ENCODE results near the gene PTH2R. TPM values are rescaled to one million over a fixed set of nuclear protein-coding genes. Genes with fewer than 3 reads are reported as not detected.
A peak's percentile ranks its signal among the peaks of the same experiment; 100 is the strongest.

PTH2R gene, protein sequence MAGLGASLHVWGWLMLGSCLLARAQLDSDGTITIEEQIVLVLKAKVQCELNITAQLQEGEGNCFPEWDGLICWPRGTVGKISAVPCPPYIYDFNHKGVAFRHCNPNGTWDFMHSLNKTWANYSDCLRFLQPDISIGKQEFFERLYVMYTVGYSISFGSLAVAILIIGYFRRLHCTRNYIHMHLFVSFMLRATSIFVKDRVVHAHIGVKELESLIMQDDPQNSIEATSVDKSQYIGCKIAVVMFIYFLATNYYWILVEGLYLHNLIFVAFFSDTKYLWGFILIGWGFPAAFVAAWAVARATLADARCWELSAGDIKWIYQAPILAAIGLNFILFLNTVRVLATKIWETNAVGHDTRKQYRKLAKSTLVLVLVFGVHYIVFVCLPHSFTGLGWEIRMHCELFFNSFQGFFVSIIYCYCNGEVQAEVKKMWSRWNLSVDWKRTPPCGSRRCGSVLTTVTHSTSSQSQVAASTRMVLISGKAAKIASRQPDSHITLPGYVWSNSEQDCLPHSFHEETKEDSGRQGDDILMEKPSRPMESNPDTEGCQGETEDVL
- not detected in 2 replicates for polyA plus RNA-seq
- polyA minus RNA-seq = 0.23 and 0.49 TPM in 2 replicates

DNA sequence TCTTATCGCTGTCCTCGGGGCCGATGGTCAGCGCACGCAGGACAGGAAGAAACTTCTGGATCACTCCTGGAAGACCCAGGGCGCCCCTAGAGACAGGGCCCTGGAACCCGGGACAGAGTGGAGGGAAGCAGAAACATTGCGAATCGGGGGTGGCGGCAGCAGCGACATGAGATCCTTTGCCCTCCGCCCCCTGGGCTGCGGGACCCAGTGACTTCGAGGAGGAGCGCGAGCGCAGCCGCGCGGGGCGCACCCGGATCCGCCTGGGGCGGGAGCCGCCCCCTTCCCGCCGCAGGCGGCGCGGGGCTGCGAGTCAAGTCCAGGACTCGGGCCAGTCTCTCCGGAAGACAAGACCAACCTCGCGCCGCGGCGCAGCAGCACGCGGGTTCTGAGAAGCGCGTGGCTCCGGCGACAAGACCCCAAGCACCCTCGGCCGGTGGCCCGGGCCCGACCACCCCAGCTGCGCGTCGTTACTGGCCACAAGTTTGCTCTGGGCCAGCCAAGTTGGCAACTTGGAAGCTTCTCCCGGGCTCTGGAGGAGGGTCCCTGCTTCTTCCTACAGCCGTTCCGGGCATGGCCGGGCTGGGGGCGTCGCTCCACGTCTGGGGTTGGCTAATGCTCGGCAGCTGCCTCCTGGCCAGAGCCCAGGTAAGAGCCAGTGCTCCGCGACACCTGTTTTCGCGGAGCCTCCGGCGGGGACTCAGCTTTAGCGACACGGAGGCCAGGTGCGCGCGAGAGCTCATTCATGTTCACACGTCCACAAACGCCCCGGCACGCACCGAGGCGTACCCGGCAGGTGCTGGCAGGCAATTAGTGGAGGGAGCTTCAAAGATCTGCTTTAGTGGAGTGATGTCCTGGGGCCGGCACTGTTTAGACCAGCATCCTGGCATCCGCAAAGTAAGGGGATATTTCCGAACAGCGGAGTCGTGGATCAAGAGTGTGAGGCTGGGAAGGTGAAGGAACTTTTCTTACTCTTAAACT is at the start of gene PTH2R:
Gene PTH2R (plus strand): TSS at position 319 of the 978 bp plus-strand sequence. CDS start 252 bp downstream, at position 571.
- H3F3A ChIP-seq (ENCODE audit: insufficient read depth, low read length, poor library complexity, severe bottlenecking) = no peaks in the 10 kb centered on the region
- H3K4me2 ChIP-seq (ENCODE audit: low read length) = no peak within 1 kb of the TSS
- peaks cover 22% of the 10 kb centered on the region for H3K27me3 ChIP-seq (ENCODE audit: insufficient read depth, low read depth, low read length)
- H2AFZ ChIP-seq (ENCODE audit: low read depth, low read length) = no peak within 1 kb of the TSS
- H4K20me1 ChIP-seq (ENCODE audit: insufficient read depth) = no peaks in the 10 kb centered on the region
- H3K79me2 ChIP-seq (replicated peaks; ENCODE audit: insufficient read depth, low read length) = no peaks in the 10 kb centered on the region
- H3K9me2 ChIP-seq (ENCODE audit: insufficient read depth, low read length) = no peaks in the 10 kb centered on the region
- peak; percentile 30 for TF ChIP-seq TAF1 (IDR thresholded peaks at IDR 0.05; ENCODE audit: low read depth)
- TF ChIP-seq MXI1 (conservative IDR thresholded peaks at IDR 0.05; ENCODE audit: poor library complexity, severe bottlenecking) = peak; percentile 20
- TF ChIP-seq RAD21 (conservative IDR thresholded peaks at IDR 0.05) = no peak
- TF ChIP-seq EZH2 (IDR thresholded peaks at IDR 0.05; ENCODE audit: borderline replicate concordance, insufficient read depth, low read length, poor library complexity, severe bottlenecking) = no peak
- TF ChIP-seq, protein P1, sequence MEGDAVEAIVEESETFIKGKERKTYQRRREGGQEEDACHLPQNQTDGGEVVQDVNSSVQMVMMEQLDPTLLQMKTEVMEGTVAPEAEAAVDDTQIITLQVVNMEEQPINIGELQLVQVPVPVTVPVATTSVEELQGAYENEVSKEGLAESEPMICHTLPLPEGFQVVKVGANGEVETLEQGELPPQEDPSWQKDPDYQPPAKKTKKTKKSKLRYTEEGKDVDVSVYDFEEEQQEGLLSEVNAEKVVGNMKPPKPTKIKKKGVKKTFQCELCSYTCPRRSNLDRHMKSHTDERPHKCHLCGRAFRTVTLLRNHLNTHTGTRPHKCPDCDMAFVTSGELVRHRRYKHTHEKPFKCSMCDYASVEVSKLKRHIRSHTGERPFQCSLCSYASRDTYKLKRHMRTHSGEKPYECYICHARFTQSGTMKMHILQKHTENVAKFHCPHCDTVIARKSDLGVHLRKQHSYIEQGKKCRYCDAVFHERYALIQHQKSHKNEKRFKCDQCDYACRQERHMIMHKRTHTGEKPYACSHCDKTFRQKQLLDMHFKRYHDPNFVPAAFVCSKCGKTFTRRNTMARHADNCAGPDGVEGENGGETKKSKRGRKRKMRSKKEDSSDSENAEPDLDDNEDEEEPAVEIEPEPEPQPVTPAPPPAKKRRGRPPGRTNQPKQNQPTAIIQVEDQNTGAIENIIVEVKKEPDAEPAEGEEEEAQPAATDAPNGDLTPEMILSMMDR (IDR thresholded peaks at IDR 0.05; ENCODE audit: poor library complexity, severe bottlenecking) = no peak
- H3K9me3 ChIP-seq (ENCODE audit: low read length) = no peaks in the 10 kb centered on the region
- H3K36me3 ChIP-seq (ENCODE audit: insufficient read depth, low read length) = no peaks in the 10 kb centered on the region
- H3K9ac ChIP-seq (ENCODE audit: low read length) = no peak within 1 kb of the TSS
- H3K4me3 ChIP-seq (ENCODE audit: low read length) = peak within 1 kb of the TSS; percentile 64
- H3K27ac ChIP-seq (ENCODE audit: low read length) = no peak within 1 kb of the TSS

DNA sequence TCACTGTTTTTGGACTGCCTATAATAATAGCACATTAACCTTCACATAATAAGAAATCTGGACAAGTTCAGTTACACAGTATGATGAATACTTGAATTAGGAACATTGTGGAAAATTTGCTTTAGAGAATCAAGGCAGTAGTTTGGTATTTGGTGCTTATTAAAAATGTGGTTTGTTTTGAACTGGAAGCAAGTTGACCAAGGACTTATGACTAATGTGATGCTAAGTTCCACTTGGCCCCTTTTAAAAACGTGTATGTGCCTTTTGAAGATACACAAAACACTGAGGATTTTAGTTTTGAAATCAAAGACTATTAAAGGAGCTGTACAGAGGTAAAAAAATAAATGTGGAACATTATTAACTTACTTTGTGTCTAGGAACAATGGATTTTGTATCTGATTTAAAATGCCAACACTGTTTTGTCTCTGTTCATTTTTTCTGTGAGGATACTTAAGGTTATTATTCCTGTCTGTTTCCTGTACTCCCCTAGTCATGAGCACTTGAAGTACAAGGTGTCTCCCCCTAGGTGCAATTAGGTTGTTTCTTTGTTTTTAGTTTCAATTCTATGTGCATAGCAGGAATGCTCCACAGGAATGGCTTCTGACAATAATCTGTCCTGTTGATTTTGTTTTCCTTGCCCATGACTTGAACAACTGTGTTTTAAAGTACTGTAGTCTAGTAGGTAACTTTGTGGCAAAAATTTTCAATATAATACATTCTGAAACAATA is 49.6 kb upstream of the PTH2R start:
- H3K27ac ChIP-seq (ENCODE audit: low read length) = no peak overlapping the region
- no peaks in the 10 kb centered on the region for H3F3A ChIP-seq (ENCODE audit: insufficient read depth, low read length, poor library complexity, severe bottlenecking)
- no peaks in the 10 kb centered on the region for H3K79me2 ChIP-seq (replicated peaks; ENCODE audit: insufficient read depth, low read length)
- no peaks in the 10 kb centered on the region for H3K9me3 ChIP-seq (ENCODE audit: low read length)
- no peaks in the 10 kb centered on the region for H3K27me3 ChIP-seq (ENCODE audit: insufficient read depth, low read depth, low read length)
- no peak overlapping the region for H3K4me2 ChIP-seq (ENCODE audit: low read length)
- H4K20me1 ChIP-seq (ENCODE audit: insufficient read depth) = no peaks in the 10 kb centered on the region
- TF ChIP-seq EP300 (conservative IDR thresholded peaks at IDR 0.05; ENCODE audit: poor library complexity, severe bottlenecking) = no peak
- TF ChIP-seq SMC3 (conservative IDR thresholded peaks at IDR 0.05; ENCODE audit: poor library complexity) = no peak
- TF ChIP-seq, protein P2, sequence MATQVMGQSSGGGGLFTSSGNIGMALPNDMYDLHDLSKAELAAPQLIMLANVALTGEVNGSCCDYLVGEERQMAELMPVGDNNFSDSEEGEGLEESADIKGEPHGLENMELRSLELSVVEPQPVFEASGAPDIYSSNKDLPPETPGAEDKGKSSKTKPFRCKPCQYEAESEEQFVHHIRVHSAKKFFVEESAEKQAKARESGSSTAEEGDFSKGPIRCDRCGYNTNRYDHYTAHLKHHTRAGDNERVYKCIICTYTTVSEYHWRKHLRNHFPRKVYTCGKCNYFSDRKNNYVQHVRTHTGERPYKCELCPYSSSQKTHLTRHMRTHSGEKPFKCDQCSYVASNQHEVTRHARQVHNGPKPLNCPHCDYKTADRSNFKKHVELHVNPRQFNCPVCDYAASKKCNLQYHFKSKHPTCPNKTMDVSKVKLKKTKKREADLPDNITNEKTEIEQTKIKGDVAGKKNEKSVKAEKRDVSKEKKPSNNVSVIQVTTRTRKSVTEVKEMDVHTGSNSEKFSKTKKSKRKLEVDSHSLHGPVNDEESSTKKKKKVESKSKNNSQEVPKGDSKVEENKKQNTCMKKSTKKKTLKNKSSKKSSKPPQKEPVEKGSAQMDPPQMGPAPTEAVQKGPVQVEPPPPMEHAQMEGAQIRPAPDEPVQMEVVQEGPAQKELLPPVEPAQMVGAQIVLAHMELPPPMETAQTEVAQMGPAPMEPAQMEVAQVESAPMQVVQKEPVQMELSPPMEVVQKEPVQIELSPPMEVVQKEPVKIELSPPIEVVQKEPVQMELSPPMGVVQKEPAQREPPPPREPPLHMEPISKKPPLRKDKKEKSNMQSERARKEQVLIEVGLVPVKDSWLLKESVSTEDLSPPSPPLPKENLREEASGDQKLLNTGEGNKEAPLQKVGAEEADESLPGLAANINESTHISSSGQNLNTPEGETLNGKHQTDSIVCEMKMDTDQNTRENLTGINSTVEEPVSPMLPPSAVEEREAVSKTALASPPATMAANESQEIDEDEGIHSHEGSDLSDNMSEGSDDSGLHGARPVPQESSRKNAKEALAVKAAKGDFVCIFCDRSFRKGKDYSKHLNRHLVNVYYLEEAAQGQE (IDR thresholded peaks at IDR 0.05; ENCODE audit: borderline replicate concordance) = no peak
- TF ChIP-seq EZH2 (IDR thresholded peaks at IDR 0.05; ENCODE audit: borderline replicate concordance, insufficient read depth, low read length, poor library complexity, severe bottlenecking) = no peak
- TF ChIP-seq MXI1 (conservative IDR thresholded peaks at IDR 0.05; ENCODE audit: poor library complexity, severe bottlenecking) = no peak
- no peak for TF ChIP-seq TAF1 (IDR thresholded peaks at IDR 0.05; ENCODE audit: low read depth)
- no peak for TF ChIP-seq RAD21 (conservative IDR thresholded peaks at IDR 0.05)
- TF ChIP-seq POLR2AphosphoS5 (IDR thresholded peaks at IDR 0.05) = no peak
- TF ChIP-seq, protein P1 (IDR thresholded peaks at IDR 0.05; ENCODE audit: poor library complexity, severe bottlenecking) = no peak
- H3K36me3 ChIP-seq (ENCODE audit: insufficient read depth, low read length) = peaks cover 13% of the 10 kb centered on the region
- no peaks in the 10 kb centered on the region for H3K9me2 ChIP-seq (ENCODE audit: insufficient read depth, low read length)
- no peak overlapping the region for H3K4me3 ChIP-seq (ENCODE audit: low read length)
- H3K9ac ChIP-seq (ENCODE audit: low read length) = no peak overlapping the region
- H2AFZ ChIP-seq (ENCODE audit: low read depth, low read length) = no peak overlapping the region

All from neural cell (in vitro differentiated cells).